Tibial nerve (tissue), 4 donors: ENCODE data around the gene SLCO3A1. TPM values are rescaled to one million over a fixed set of nuclear protein-coding genes. Genes with fewer than 3 reads are reported as not detected.

Experiments used
- DNase-seq, 2 donors: peaks; one replicate each; pipeline ENCODE4 v3.0.0-alpha.2; 2019; ENCODE audit warnings: low spot score in 2 of 2
- H3K27ac ChIP-seq, 4 donors: fragments of 200-600 bp; sonication (generic) in 3 of 4; one replicate each; pipeline ENCODE4 v1.5.1; 2017 to 2019; ENCODE audit warnings: mild to moderate bottlenecking in 1 of 4
- H3K27me3 ChIP-seq, 2 donors: fragments of 200-600 bp; sonication (generic) in 1 of 2; one replicate each; pipeline versions ENCODE4 v1.5.1 to v1.6.0; 2017 to 2019
- H3K36me3 ChIP-seq, 3 donors: fragments of 200-600 bp; sonication (generic); one replicate each; pipeline ENCODE4 v1.5.1; 2018 to 2019
- H3K4me1 ChIP-seq, 4 donors: fragments of 200-600 bp; sonication (generic) in 3 of 4; one replicate each; pipeline ENCODE4 v1.5.1; 2017 to 2019
- H3K4me3 ChIP-seq, 4 donors: fragments of 200-600 bp; sonication (generic) in 3 of 4; one replicate each; pipeline ENCODE4 v1.5.1; 2017 to 2019; ENCODE audit warnings: mild to moderate bottlenecking in 1 of 4, moderate library complexity in 1 of 4
- H3K9me3 ChIP-seq, 4 donors: fragments of 200-600 bp; sonication (generic) in 3 of 4; one replicate each; pipeline ENCODE4 v1.5.1; 2017 to 2019
- EP300 ChIP-seq, 2 donors: sonication (generic); formaldehyde crosslinking; IDR thresholded peaks; one replicate each; pipeline ENCODE4 v1.6.1; 2017; ENCODE audit warnings: antibody characterized with exemption in 2 of 2, mild to moderate bottlenecking in 1 of 2
- POLR2A ChIP-seq, 2 donors: fragments of 450-650 bp; IDR thresholded peaks; one replicate each; pipeline ENCODE4 v1.6.1; 2017; ENCODE audit warnings: antibody characterized with exemption in 2 of 2, mild to moderate bottlenecking in 2 of 2, moderate library complexity in 2 of 2
- WGBS, 2 donors: methylation state at CpG; one replicate each; pipeline ENCODE4 v1.1.5; 2018; 5-methylcytosine and 5-hydroxymethylcytosine counted together
- total RNA-seq, 4 donors: library from RNA; depleted of rRNA; stranded (reverse); fragments of >200 nt; gene quantifications; one replicate each; pipeline ENCODE4 v1.1.0, GENCODE V29; 2016
- TF ChIP-seq, protein P1 (sequence below), 5 experiments: fragments of 200-600 bp in 3 of 5; fragments of 450-650 bp in 2 of 5; sonication (generic) in 3 of 5; IDR thresholded peaks; one replicate each; pipeline ENCODE4 v1.5.1; 2016 to 2019; ENCODE audit warnings: antibody characterized with exemption in 5 of 5, mild to moderate bottlenecking in 3 of 5, moderate library complexity in 2 of 5

Gene SLCO3A1
- total RNA-seq, 4 donors from 2014 or later = 13.8 to 20.2 (median 14.3) TPM

DNA sequence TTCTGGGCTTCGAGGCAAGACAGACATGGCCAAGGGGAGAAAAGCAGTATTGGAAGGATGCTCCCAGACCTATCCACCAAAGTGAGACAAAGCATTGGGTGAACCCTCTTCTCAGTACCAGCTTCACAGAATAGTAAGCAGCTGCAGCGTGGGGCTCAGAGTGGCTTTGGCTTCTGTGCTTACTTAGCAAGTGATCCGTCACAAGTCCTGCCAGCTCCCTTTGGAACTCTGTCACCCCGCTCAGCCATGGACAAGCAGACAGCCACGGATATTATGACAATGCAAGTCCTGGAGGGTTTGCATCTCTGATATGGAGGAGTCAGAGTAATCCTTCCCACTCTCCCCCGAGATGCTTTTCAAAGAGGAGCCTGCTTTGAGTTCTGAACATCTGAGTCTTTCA lies 90.8 kb downstream of the SLCO3A1 start:
- 59 to 78% methylated on average over 6 of the region's 6 CpGs for WGBS, 2 donors
- Histone ChIP-seq H3K27me3 (no peaks in the 10 kb centered on the region), H3K27ac (peak overlapping the region in 1 of 4 donors; percentile 8), H3K9me3 (no peaks in the 10 kb centered on the region), H3K4me1 (peaks cover 0 to 83% (median 41%) of the 10 kb centered on the region in 4 donors), H3K4me3 (no peak overlapping the region), H3K36me3 (no peaks in the 10 kb centered on the region)
- DNase-seq = no peak
- TF ChIP-seq EP300 (IDR thresholded peaks at IDR 0.05) = no peak
- TF ChIP-seq POLR2A (IDR thresholded peaks at IDR 0.05) = no peak
- TF ChIP-seq, protein P1, sequence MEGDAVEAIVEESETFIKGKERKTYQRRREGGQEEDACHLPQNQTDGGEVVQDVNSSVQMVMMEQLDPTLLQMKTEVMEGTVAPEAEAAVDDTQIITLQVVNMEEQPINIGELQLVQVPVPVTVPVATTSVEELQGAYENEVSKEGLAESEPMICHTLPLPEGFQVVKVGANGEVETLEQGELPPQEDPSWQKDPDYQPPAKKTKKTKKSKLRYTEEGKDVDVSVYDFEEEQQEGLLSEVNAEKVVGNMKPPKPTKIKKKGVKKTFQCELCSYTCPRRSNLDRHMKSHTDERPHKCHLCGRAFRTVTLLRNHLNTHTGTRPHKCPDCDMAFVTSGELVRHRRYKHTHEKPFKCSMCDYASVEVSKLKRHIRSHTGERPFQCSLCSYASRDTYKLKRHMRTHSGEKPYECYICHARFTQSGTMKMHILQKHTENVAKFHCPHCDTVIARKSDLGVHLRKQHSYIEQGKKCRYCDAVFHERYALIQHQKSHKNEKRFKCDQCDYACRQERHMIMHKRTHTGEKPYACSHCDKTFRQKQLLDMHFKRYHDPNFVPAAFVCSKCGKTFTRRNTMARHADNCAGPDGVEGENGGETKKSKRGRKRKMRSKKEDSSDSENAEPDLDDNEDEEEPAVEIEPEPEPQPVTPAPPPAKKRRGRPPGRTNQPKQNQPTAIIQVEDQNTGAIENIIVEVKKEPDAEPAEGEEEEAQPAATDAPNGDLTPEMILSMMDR (IDR thresholded peaks at IDR 0.05) = no peak

DNA sequence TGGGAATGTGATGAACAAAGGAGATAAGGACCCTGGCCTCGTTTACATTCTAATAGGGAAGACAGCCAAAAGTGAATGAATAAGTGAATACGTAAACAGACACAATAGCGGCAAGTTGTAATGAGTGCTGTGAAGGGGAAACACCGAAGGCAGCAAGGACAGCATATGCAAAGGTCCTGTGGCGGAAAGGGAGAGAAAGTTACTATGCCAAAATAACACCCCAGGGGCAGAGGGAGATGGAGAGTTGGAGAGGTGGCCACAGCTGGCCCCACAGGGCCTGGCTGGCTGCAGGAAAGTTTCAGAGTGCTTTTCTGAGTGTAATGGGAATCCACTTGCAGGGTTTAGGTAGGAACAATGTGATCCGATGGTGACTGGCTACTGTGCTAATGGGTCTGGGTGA lies 91.9 kb downstream of the SLCO3A1 start:
- TF ChIP-seq, protein P1 (IDR thresholded peaks at IDR 0.05) = no peak
- TF ChIP-seq EP300 (IDR thresholded peaks at IDR 0.05) = no peak
- TF ChIP-seq POLR2A (IDR thresholded peaks at IDR 0.05) = no peak
- Histone ChIP-seq H3K9me3 (no peaks in the 10 kb centered on the region), H3K27ac (no peak overlapping the region), H3K36me3 (no peaks in the 10 kb centered on the region), H3K4me1 (peaks cover 0 to 73% (median 41%) of the 10 kb centered on the region in 4 donors), H3K4me3 (no peak overlapping the region), H3K27me3 (no peaks in the 10 kb centered on the region)
- no peak for DNase-seq
- WGBS, 2 donors = 91 to 94% methylated on average over 6 of the region's 6 CpGs

DNA sequence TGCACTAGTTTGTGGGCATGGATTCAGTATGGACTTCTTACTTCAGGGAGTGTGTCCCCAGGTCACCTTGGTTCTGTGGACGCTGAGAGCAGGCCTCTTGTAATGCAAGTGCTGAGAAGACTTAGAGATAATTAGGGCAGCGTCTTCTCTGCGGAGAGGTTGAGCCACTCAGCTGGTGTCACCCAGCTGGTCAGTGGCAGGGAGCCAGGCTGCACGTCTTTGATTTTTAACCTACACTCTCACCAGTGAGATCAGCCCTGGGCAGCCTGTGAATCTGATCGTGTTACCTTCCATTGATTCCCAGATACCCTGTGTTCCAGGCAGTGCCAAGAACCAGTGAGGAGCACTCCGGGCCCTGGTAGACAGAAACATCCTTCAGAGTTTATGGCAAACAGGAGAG lies 92.6 kb downstream of the SLCO3A1 start:
- no peak for TF ChIP-seq POLR2A (IDR thresholded peaks at IDR 0.05)
- TF ChIP-seq, protein P1 (IDR thresholded peaks at IDR 0.05) = no peak
- TF ChIP-seq EP300 (IDR thresholded peaks at IDR 0.05) = no peak
- no peak for DNase-seq
- H3K4me3 ChIP-seq = no peak overlapping the region
- 66 to 77% methylated on average over 6 of the region's 6 CpGs for WGBS, 2 donors
- H3K27me3 ChIP-seq = no peaks in the 10 kb centered on the region
- H3K9me3 ChIP-seq = no peaks in the 10 kb centered on the region
- peaks cover 0 to 66% (median 41%) of the 10 kb centered on the region in 4 donors for H3K4me1 ChIP-seq
- H3K27ac ChIP-seq = no peak overlapping the region
- H3K36me3 ChIP-seq = no peaks in the 10 kb centered on the region

DNA sequence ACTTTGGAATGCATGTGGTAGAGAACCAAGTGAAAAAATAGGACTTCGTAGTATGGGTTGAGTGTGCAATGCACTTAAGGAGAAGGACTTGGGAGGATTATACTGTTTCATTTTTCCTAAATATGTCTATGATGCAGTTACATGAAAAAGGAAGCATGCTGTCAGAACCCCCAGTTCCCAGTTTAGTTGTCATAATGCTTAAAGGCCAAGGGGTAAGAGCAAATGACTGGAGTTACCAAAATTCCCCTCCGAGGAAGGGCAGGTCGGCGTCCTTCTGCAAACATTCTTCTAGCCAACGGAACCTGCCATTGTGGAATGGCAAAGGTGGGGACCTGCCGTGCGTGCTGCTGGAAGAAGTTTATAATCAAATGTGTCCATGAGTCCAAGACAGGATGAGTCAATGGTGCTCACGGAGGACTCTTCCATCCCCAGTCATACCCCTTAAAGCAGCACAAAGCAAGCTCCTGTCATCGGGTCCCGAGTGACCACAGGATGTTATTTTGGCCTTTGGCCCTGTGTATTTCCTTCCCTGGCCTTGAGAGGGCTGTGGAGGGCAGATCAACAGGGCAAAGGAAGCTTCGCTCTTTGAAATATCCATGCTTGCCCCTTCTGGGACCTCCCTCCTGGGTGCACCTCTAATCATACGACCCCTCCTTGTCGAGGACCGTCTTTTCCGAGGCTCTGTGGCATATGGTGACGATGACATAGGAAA lies 93.2 kb downstream of the SLCO3A1 start:
- Histone ChIP-seq H3K36me3 (no peaks in the 10 kb centered on the region), H3K4me3 (no peak overlapping the region), H3K27ac (peak overlapping the region in 1 of 4 donors; percentile 52), H3K9me3 (no peaks in the 10 kb centered on the region), H3K4me1 (peaks cover 0 to 59% (median 40%) of the 10 kb centered on the region in 4 donors), H3K27me3 (no peaks in the 10 kb centered on the region)
- DNase-seq = no peak
- TF ChIP-seq EP300 (IDR thresholded peaks at IDR 0.05) (peak in 1 of 2 donors; percentile 14), POLR2A (IDR thresholded peaks at IDR 0.05) (no peak)
- WGBS, 2 donors = 51 to 58% methylated on average over 16 of the region's 16 CpGs

DNA sequence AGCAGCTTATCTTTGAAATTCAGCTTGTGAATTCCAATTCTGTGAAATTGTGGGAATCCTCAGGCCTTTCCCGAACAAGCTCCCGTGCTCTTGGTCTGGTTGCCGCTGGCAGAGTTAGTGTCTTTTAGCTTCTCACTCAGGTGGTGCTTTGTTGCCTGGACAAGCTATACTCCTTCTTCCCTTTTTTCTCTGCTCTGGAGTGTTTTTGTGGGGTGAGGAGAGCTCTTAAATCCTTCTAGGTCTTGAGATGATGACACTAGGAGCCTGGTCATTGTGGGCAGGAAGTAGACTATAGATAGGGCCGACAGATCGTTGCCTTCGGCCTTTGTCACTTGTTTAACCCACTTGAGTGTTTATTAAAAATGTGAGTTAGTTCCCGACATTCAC lies 93.8 kb downstream of the SLCO3A1 start:
- WGBS, 2 donors = 57 to 60% methylated on average over 7 of the region's 7 CpGs
- peak overlapping the region in 1 of 4 donors; percentile 52 for H3K27ac ChIP-seq
- no peak for DNase-seq
- H3K4me1 ChIP-seq = peaks cover 0 to 54% (median 36%) of the 10 kb centered on the region in 4 donors
- no peaks in the 10 kb centered on the region for H3K36me3 ChIP-seq
- no peaks in the 10 kb centered on the region for H3K27me3 ChIP-seq
- no peaks in the 10 kb centered on the region for H3K9me3 ChIP-seq
- TF ChIP-seq POLR2A (IDR thresholded peaks at IDR 0.05) = no peak
- TF ChIP-seq, protein P1 (IDR thresholded peaks at IDR 0.05) = no peak
- TF ChIP-seq EP300 (IDR thresholded peaks at IDR 0.05) = no peak
- no peak overlapping the region for H3K4me3 ChIP-seq
